ENCODE data around the gene DCHS2. TPM values are rescaled to one million over a fixed set of nuclear protein-coding genes. Genes with fewer than 3 reads are reported as not detected.

Gene DCHS2
- total RNA-seq, 1 donor from 2014 or later, result 18.3 TPM

GRCh38 chr4:154516318-154517029, 24.9 kb upstream of the DCHS2 start:
- no peaks in the 10 kb centered on the region for H3K36me3 ChIP-seq (ENCODE audit: control insufficient read depth in 3 of 3, insufficient read depth in 3 of 3, low read length in 3 of 3)
- no peak overlapping the region for H3K27ac ChIP-seq (ENCODE audit: low read depth, low read length)
- H3K9me3 ChIP-seq (ENCODE audit: control insufficient read depth in 3 of 3, low read length in 3 of 3), result no peaks in the 10 kb centered on the region
- no peaks in the 10 kb centered on the region for H3K4me1 ChIP-seq (ENCODE audit: control insufficient read depth in 3 of 3, insufficient read depth in 3 of 3, low read length in 3 of 3)
- no peak overlapping the region for H3K4me3 ChIP-seq (ENCODE audit: low read length in 3 of 3)
- no peaks in the 10 kb centered on the region for H3K27me3 ChIP-seq (ENCODE audit: control insufficient read depth in 3 of 3, insufficient read depth in 3 of 3, low read length in 3 of 3)
- no peak overlapping the region for H3K9ac ChIP-seq (ENCODE audit: low read depth in 1 of 3, low read length in 3 of 3)

DNA sequence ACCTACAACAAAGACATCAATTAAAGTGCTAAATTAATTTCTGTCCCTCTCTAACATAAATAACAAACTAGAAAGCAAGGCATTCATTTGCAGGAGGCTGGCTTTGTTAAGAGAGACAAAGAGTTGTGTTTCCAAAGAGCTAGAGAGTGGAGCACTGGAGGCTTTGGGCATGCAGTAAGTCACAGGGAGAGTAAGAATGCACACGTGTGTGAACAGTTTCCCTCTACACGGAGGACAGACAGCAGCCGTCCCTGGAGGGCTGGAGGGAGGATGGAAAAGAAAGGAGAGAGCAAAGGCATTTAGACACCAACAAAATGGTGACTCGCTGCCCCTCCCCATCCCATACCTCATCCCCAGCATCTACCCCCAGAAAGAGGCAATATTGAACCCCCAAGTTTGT, 20.4 kb upstream of the DCHS2 start:
- Histone ChIP-seq H3K9me3 (ENCODE audit: control insufficient read depth in 3 of 3, low read length in 3 of 3) (no peaks in the 10 kb centered on the region), H3K4me1 (ENCODE audit: control insufficient read depth in 3 of 3, insufficient read depth in 3 of 3, low read length in 3 of 3) (no peaks in the 10 kb centered on the region), H3K27me3 (ENCODE audit: control insufficient read depth in 3 of 3, insufficient read depth in 3 of 3, low read length in 3 of 3) (no peaks in the 10 kb centered on the region), H3K27ac (ENCODE audit: low read depth, low read length) (no peak overlapping the region), H3K36me3 (ENCODE audit: control insufficient read depth in 3 of 3, insufficient read depth in 3 of 3, low read length in 3 of 3) (no peaks in the 10 kb centered on the region), H3K9ac (ENCODE audit: low read depth in 1 of 3, low read length in 3 of 3) (no peak overlapping the region), H3K4me3 (ENCODE audit: low read length in 3 of 3) (no peak overlapping the region)

GRCh38 chr4:154511548-154511947, 19.9 kb upstream of the DCHS2 start:
- H3K4me3 ChIP-seq (ENCODE audit: low read length in 3 of 3), result no peak overlapping the region
- H3K4me1 ChIP-seq (ENCODE audit: control insufficient read depth in 3 of 3, insufficient read depth in 3 of 3, low read length in 3 of 3), result no peaks in the 10 kb centered on the region
- H3K9ac ChIP-seq (ENCODE audit: low read depth in 1 of 3, low read length in 3 of 3), result no peak overlapping the region
- H3K36me3 ChIP-seq (ENCODE audit: control insufficient read depth in 3 of 3, insufficient read depth in 3 of 3, low read length in 3 of 3), result no peaks in the 10 kb centered on the region
- no peak overlapping the region for H3K27ac ChIP-seq (ENCODE audit: low read depth, low read length)
- no peaks in the 10 kb centered on the region for H3K9me3 ChIP-seq (ENCODE audit: control insufficient read depth in 3 of 3, low read length in 3 of 3)
- H3K27me3 ChIP-seq (ENCODE audit: control insufficient read depth in 3 of 3, insufficient read depth in 3 of 3, low read length in 3 of 3), result no peaks in the 10 kb centered on the region

DNA sequence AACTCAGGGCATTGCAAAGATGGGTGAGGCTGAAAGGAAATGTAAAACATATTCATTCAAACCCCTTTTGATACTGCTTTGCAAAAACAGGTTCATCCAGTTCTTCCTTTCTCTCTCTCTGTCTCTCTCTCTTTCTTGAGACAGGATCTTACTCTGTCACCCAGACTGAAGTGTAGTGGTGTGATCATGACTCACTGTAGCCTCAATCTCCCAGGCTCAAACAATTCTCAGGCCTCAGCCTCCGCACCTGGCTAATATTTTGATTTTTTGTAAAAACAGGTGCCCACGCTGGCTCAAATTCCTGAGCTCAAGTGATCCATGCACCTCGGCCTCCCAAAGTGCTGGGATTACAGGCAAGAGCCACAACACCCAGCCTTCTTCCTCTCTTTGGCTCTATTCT, 15.6 kb upstream of the DCHS2 start:
- H3K9me3 ChIP-seq (ENCODE audit: control insufficient read depth in 3 of 3, low read length in 3 of 3), result no peaks in the 10 kb centered on the region
- H3K4me1 ChIP-seq (ENCODE audit: control insufficient read depth in 3 of 3, insufficient read depth in 3 of 3, low read length in 3 of 3), result no peaks in the 10 kb centered on the region
- no peak overlapping the region for H3K4me3 ChIP-seq (ENCODE audit: low read length in 3 of 3)
- H3K36me3 ChIP-seq (ENCODE audit: control insufficient read depth in 3 of 3, insufficient read depth in 3 of 3, low read length in 3 of 3), result no peaks in the 10 kb centered on the region
- no peak overlapping the region for H3K9ac ChIP-seq (ENCODE audit: low read depth in 1 of 3, low read length in 3 of 3)
- no peaks in the 10 kb centered on the region for H3K27me3 ChIP-seq (ENCODE audit: control insufficient read depth in 3 of 3, insufficient read depth in 3 of 3, low read length in 3 of 3)
- no peak overlapping the region for H3K27ac ChIP-seq (ENCODE audit: low read depth, low read length)

DNA sequence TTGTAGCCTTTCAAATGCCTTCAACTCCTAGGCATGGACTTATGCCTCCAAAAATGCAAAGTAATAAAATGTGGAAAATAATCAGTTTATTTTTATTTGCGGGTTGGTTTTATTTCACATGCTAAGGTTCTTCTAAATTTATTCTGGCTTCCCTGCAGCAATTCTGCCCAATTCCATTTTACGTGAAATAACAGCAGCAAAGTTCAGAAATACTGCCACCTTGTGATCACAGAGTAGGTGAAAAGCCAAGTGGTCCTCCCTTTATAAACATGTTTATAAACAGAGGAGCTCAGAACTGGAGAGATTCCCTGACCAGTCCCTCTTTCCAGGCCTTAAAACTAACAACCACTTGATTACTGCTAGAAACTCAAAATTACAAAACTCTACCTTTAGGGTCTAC, 14.7 kb upstream of the DCHS2 start:
- Histone ChIP-seq H3K9me3 (ENCODE audit: control insufficient read depth in 3 of 3, low read length in 3 of 3) (no peaks in the 10 kb centered on the region), H3K27me3 (ENCODE audit: control insufficient read depth in 3 of 3, insufficient read depth in 3 of 3, low read length in 3 of 3) (peaks cover 0 to 3% (median 0%) of the 10 kb centered on the region in 3 donors), H3K9ac (ENCODE audit: low read depth in 1 of 3, low read length in 3 of 3) (no peak overlapping the region), H3K27ac (ENCODE audit: low read depth, low read length) (no peak overlapping the region), H3K4me3 (ENCODE audit: low read length in 3 of 3) (no peak overlapping the region), H3K36me3 (ENCODE audit: control insufficient read depth in 3 of 3, insufficient read depth in 3 of 3, low read length in 3 of 3) (no peaks in the 10 kb centered on the region), H3K4me1 (ENCODE audit: control insufficient read depth in 3 of 3, insufficient read depth in 3 of 3, low read length in 3 of 3) (no peaks in the 10 kb centered on the region)

DNA sequence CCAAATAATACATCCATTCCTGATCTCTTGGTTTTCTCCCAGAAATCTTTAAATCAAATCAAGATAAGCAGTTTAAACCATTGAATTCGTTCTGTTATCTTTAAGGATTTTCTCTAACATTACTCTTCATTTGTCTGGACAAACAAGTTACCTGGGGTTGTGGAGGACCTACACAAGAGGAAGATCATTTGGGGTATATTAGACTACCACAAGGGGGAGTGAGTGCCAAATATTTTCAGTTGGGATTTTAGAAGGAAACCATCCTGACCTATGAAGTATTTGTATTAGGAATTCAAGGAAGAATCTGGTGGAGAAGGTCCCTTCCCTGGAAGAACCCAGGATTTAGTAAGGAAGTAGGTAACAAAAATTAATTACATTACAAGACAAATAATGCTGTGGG, 12.0 kb upstream of the DCHS2 start:
- H3K4me1 ChIP-seq (ENCODE audit: control insufficient read depth in 3 of 3, insufficient read depth in 3 of 3, low read length in 3 of 3), result no peaks in the 10 kb centered on the region
- H3K4me3 ChIP-seq (ENCODE audit: low read length in 3 of 3), result no peak overlapping the region
- H3K27me3 ChIP-seq (ENCODE audit: control insufficient read depth in 3 of 3, insufficient read depth in 3 of 3, low read length in 3 of 3), result peaks cover 0 to 3% (median 3%) of the 10 kb centered on the region in 3 donors
- no peaks in the 10 kb centered on the region for H3K9me3 ChIP-seq (ENCODE audit: control insufficient read depth in 3 of 3, low read length in 3 of 3)
- H3K27ac ChIP-seq (ENCODE audit: low read depth, low read length), result no peak overlapping the region
- H3K36me3 ChIP-seq (ENCODE audit: control insufficient read depth in 3 of 3, insufficient read depth in 3 of 3, low read length in 3 of 3), result no peaks in the 10 kb centered on the region
- no peak overlapping the region for H3K9ac ChIP-seq (ENCODE audit: low read depth in 1 of 3, low read length in 3 of 3)

GRCh38 chr4:154502111-154502510, 10.5 kb upstream of the DCHS2 start:
- Histone ChIP-seq H3K9me3 (ENCODE audit: control insufficient read depth in 3 of 3, low read length in 3 of 3) (no peaks in the 10 kb centered on the region), H3K4me1 (ENCODE audit: control insufficient read depth in 3 of 3, insufficient read depth in 3 of 3, low read length in 3 of 3) (no peaks in the 10 kb centered on the region), H3K27me3 (ENCODE audit: control insufficient read depth in 3 of 3, insufficient read depth in 3 of 3, low read length in 3 of 3) (peaks cover 0 to 3% (median 3%) of the 10 kb centered on the region in 3 donors), H3K4me3 (ENCODE audit: low read length in 3 of 3) (no peak overlapping the region), H3K9ac (ENCODE audit: low read depth in 1 of 3, low read length in 3 of 3) (no peak overlapping the region), H3K27ac (ENCODE audit: low read depth, low read length) (no peak overlapping the region), H3K36me3 (ENCODE audit: control insufficient read depth in 3 of 3, insufficient read depth in 3 of 3, low read length in 3 of 3) (no peaks in the 10 kb centered on the region)

- peaks cover 0 to 7% (median 4%) of the 10 kb centered on the region in 3 donors for H3K27me3 ChIP-seq (ENCODE audit: control insufficient read depth in 3 of 3, insufficient read depth in 3 of 3, low read length in 3 of 3)
Measured at GRCh38 chr4:154497889-154498288, 6.3 kb upstream of the DCHS2 start.

GRCh38 chr4:154495867-154496266, 4.3 kb upstream of the DCHS2 start:
- Histone ChIP-seq H3K27me3 (ENCODE audit: control insufficient read depth in 3 of 3, insufficient read depth in 3 of 3, low read length in 3 of 3) (peaks cover 13 to 17% (median 16%) of the 10 kb centered on the region in 3 donors), H3K9ac (ENCODE audit: low read depth in 1 of 3, low read length in 3 of 3) (no peak overlapping the region), H3K9me3 (ENCODE audit: control insufficient read depth in 3 of 3, low read length in 3 of 3) (no peaks in the 10 kb centered on the region), H3K36me3 (ENCODE audit: control insufficient read depth in 3 of 3, insufficient read depth in 3 of 3, low read length in 3 of 3) (no peaks in the 10 kb centered on the region), H3K4me1 (ENCODE audit: control insufficient read depth in 3 of 3, insufficient read depth in 3 of 3, low read length in 3 of 3) (peaks cover 3 to 5% (median 3%) of the 10 kb centered on the region in 3 donors), H3K27ac (ENCODE audit: low read depth, low read length) (no peak overlapping the region), H3K4me3 (ENCODE audit: low read length in 3 of 3) (no peak overlapping the region)

More at GRCh38 chr4:154497889-154498288, 6.3 kb upstream of the DCHS2 start:
- H3K9me3 ChIP-seq (ENCODE audit: control insufficient read depth in 3 of 3, low read length in 3 of 3), result no peaks in the 10 kb centered on the region
- no peak overlapping the region for H3K9ac ChIP-seq (ENCODE audit: low read depth in 1 of 3, low read length in 3 of 3)
- no peak overlapping the region for H3K4me3 ChIP-seq (ENCODE audit: low read length in 3 of 3)
- no peaks in the 10 kb centered on the region for H3K4me1 ChIP-seq (ENCODE audit: control insufficient read depth in 3 of 3, insufficient read depth in 3 of 3, low read length in 3 of 3)
- H3K36me3 ChIP-seq (ENCODE audit: control insufficient read depth in 3 of 3, insufficient read depth in 3 of 3, low read length in 3 of 3), result no peaks in the 10 kb centered on the region
- H3K27ac ChIP-seq (ENCODE audit: low read depth, low read length), result no peak overlapping the region

GRCh38 chr4:154492288-154492687, 689 bp upstream of the DCHS2 start:
- Histone ChIP-seq H3K4me3 (ENCODE audit: low read length in 3 of 3) (no peak overlapping the region), H3K27me3 (ENCODE audit: control insufficient read depth in 3 of 3, insufficient read depth in 3 of 3, low read length in 3 of 3) (peaks cover 34 to 41% (median 35%) of the 10 kb centered on the region in 3 donors)

More at GRCh38 chr4:154492288-154492687, 689 bp upstream of the DCHS2 start:
- Histone ChIP-seq H3K9ac (ENCODE audit: low read depth in 1 of 3, low read length in 3 of 3) (no peak overlapping the region), H3K36me3 (ENCODE audit: control insufficient read depth in 3 of 3, insufficient read depth in 3 of 3, low read length in 3 of 3) (no peaks in the 10 kb centered on the region), H3K9me3 (ENCODE audit: control insufficient read depth in 3 of 3, low read length in 3 of 3) (no peaks in the 10 kb centered on the region), H3K4me1 (ENCODE audit: control insufficient read depth in 3 of 3, insufficient read depth in 3 of 3, low read length in 3 of 3) (peaks cover 7 to 11% (median 10%) of the 10 kb centered on the region in 3 donors), H3K27ac (ENCODE audit: low read depth, low read length) (no peak overlapping the region)

Measured in skeletal muscle tissue (tissue), 4 donors.